Loucy (cell line): Measurements from ENCODE around the gene XRCC5.
"Not testable (repeated sequence)": the region's sequence is repeated elsewhere in the genome, so short reads cannot be mapped to it uniquely, and the experiment has no call there.

Experiments
- H2AFZ ChIP-seq: fragments of 200-600 bp; sonication (generic); 2 replicates; pipeline ENCODE4 v1.6.0; 2016; ENCODE audit warnings: antibody characterized with exemption, mild to moderate bottlenecking, low read length, moderate library complexity
- H3F3A ChIP-seq: fragments of 200-600 bp; 2 replicates; pipeline ENCODE4 v1.6.0; 2016; ENCODE audit warnings: antibody characterized with exemption, low read depth, mild to moderate bottlenecking
- H3K27me3 ChIP-seq: fragments of 200-600 bp; sonication (generic); 2 replicates; pipeline ENCODE4 v1.6.1; 2014; ENCODE audit warnings: low read length, mild to moderate bottlenecking; ENCODE audit not compliant: insufficient read depth, poor library complexity, severe bottlenecking
- H3K36me3 ChIP-seq: fragments of 200-600 bp; sonication (generic); 2 replicates; pipeline ENCODE4 v1.6.1; 2016; ENCODE audit warnings: low read length; ENCODE audit not compliant: insufficient read depth
- H3K4me1 ChIP-seq: fragments of 200-600 bp; sonication (generic); 2 replicates; pipeline ENCODE4 v1.5.1; 2014; ENCODE audit warnings: low read length, mild to moderate bottlenecking; ENCODE audit not compliant: insufficient read depth, poor library complexity, severe bottlenecking
- H3K4me2 ChIP-seq: fragments of 200-600 bp; sonication (generic); 2 replicates; pipeline ENCODE4 v1.6.0; 2014; ENCODE audit warnings: antibody characterized with exemption, low read length, low read depth, mild to moderate bottlenecking; ENCODE audit not compliant: poor library complexity, severe bottlenecking
- H3K4me3 ChIP-seq: fragments of 200-600 bp; sonication (generic); 2 replicates; pipeline ENCODE4 v1.5.1; 2014; ENCODE audit warnings: low read length, mild to moderate bottlenecking, mixed read lengths; ENCODE audit not compliant: poor library complexity, severe bottlenecking
- H3K79me2 ChIP-seq: fragments of 200-600 bp; sonication (generic); 2 replicates; pipeline ENCODE4 v1.6.1; 2014; ENCODE audit warnings: low read length; ENCODE audit not compliant: insufficient read depth
- H3K9ac ChIP-seq: fragments of 200-600 bp; sonication (generic); 2 replicates; pipeline ENCODE4 v1.6.0; 2014; ENCODE audit warnings: mild to moderate bottlenecking, low read depth, low read length, moderate library complexity; ENCODE audit not compliant: poor library complexity, severe bottlenecking
- H3K9me2 ChIP-seq: fragments of 200-600 bp; sonication (generic); replicated peaks from 2 replicates; pipeline ENCODE4 v1.6.1; 2016; ENCODE audit warnings: low read depth, low read length, mixed read lengths
- H3K9me3 ChIP-seq: fragments of 200-600 bp; sonication (generic); 2 replicates; pipeline ENCODE4 v1.6.1; 2014; ENCODE audit warnings: mild to moderate bottlenecking, antibody characterized with exemption, low read length, low read depth; ENCODE audit not compliant: insufficient read depth
- H4K20me1 ChIP-seq: fragments of 200-600 bp; sonication (generic); 2 replicates; pipeline ENCODE4 v1.6.0; 2014; ENCODE audit warnings: antibody characterized with exemption, low read length, mild to moderate bottlenecking; ENCODE audit not compliant: insufficient read depth, poor library complexity, severe bottlenecking
- EZH2phosphoT487 ChIP-seq: fragments of 200-600 bp; IDR thresholded peaks from 2 replicates; pipeline ENCODE4 v1.6.1; 2018; ENCODE audit warnings: antibody characterized with exemption, mild to moderate bottlenecking, moderate library complexity, borderline replicate concordance
- TF ChIP-seq, protein P1 (sequence below): fragments of 200-600 bp; sonication (generic); conservative IDR thresholded peaks from 2 replicates; pipeline ENCODE4 v1.5.1; 2014; ENCODE audit warnings: mild to moderate bottlenecking, antibody characterized with exemption, low read length

The XRCC5 gene

DNA sequence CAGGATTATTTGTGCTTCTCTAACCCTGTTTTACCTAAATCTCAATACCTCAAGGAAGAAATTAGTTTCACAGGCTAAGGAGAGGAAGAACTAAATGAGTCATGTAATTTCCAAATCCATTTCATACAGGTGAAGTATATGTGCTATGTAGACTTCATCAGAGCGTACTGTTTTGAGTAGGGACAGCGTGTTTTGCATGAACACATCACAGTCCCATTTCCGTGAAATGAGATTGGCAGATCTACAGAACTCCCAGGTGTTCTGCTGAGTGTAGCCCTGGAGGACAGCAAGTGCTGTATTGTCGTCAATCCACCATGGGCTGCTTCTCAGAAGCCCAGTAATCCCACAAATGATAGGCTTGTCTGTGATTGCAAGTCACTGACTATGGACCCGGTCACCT lies 97.7 kb downstream of the XRCC5 start:
- Histone ChIP-seq H3K9me3 (no peaks in the 10 kb centered on the region), H3K79me2 (peaks cover 29% of the 10 kb centered on the region), H3K4me1 (peaks cover 26% of the 10 kb centered on the region), H3K27me3 (no peaks in the 10 kb centered on the region), H2AFZ (no peak overlapping the region), H3K4me2 (no peak overlapping the region), H3K4me3 (no peak overlapping the region), H3F3A (0 out of 2 replicates have a peak, but pooled peaks cover 2% of the 10 kb centered on the region), H4K20me1 (no peaks in the 10 kb centered on the region), H3K36me3 (peaks cover 76% of the 10 kb centered on the region), H3K9me2 (no peaks in the 10 kb centered on the region), H3K9ac (no peak overlapping the region)
- TF ChIP-seq EZH2phosphoT487: no peak

DNA sequence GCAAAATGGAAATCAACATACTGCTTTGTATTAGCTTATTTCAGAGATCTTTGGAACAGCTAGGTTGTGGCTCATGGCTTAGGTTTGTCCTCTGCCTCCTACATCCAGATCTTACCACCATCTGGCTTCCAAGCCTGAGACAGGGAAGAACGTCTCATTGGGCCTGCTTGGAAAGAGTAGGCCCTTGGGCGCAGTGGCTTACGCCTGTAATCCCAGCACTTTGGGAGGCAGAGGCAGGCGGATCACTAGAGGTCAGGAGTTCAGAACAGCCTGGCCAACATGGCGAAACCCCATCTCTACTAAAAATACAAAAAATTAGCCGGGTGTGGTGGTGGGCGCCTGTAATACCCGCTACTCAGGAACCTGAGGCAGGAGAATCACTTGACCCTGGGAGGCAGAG lies 99.5 kb downstream of the XRCC5 start:
- H3K4me3 ChIP-seq, H4K20me1 ChIP-seq, H3K27me3 ChIP-seq, H3F3A ChIP-seq, H3K9me3 ChIP-seq, H3K4me2 ChIP-seq, H3K9me2 ChIP-seq, H2AFZ ChIP-seq, H3K9ac ChIP-seq: not testable (repeated sequence)
- Histone ChIP-seq H3K79me2 (peaks cover 37% of the 10 kb centered on the region), H3K36me3 (peaks cover 58% of the 10 kb centered on the region), H3K4me1 (peaks cover 44% of the 10 kb centered on the region)

DNA sequence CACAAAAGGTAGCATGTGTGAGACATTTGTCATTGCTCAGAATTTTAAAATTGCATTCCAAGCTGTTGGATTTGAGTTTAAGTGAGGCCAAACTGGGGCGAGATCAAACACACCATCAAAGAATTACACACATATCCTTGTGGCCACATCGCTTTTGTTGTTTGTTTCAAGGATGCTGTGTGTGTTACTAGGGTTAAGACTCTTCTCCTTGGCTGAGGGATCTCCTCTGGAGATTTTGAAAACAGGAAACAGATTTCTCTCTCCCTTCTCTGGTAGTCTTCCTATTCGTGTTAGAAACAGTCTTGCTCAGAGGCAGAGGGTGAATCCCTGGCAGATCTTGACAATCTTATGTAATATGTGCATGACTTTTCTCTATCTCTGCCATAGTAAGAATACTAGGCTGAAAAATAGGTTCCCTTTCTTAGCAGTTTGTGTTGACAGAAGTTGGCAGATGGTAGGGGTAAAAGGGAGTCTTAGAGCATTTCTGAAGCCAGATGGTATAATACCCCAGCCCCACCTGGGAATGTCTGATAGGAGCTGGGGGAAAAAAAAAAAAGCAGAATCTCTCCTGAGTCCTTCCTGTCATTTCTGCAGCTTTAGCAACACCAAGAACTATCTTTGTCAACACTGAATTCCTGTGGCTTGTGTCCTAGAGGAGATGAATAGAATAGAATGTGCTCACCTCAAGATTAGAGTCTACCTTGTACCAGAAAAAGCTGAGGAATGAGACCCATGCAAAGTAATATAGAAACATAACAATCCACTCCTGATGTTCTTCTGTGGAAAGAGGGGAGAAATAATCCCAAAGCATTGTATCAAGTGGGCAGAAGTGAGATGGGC lies 101.8 kb downstream of the XRCC5 start:
- Histone ChIP-seq H3K9me3 (no peaks in the 10 kb centered on the region), H3K27me3 (no peaks in the 10 kb centered on the region), H3K4me3 (no peak overlapping the region), H2AFZ (no peak overlapping the region), H4K20me1 (no peaks in the 10 kb centered on the region), H3K79me2 (peaks cover 57% of the 10 kb centered on the region), H3K36me3 (peaks cover 35% of the 10 kb centered on the region; the same call in 1 of the 2 replicates), H3K4me2 (peak overlapping the region; percentile 90), H3F3A (peaks cover 7% of the 10 kb centered on the region; the same call in 1 of the 2 replicates), H3K9me2 (no peaks in the 10 kb centered on the region), H3K9ac (peak overlapping the region; percentile 98), H3K4me1 (peaks cover 60% of the 10 kb centered on the region)
- TF ChIP-seq, protein P1, sequence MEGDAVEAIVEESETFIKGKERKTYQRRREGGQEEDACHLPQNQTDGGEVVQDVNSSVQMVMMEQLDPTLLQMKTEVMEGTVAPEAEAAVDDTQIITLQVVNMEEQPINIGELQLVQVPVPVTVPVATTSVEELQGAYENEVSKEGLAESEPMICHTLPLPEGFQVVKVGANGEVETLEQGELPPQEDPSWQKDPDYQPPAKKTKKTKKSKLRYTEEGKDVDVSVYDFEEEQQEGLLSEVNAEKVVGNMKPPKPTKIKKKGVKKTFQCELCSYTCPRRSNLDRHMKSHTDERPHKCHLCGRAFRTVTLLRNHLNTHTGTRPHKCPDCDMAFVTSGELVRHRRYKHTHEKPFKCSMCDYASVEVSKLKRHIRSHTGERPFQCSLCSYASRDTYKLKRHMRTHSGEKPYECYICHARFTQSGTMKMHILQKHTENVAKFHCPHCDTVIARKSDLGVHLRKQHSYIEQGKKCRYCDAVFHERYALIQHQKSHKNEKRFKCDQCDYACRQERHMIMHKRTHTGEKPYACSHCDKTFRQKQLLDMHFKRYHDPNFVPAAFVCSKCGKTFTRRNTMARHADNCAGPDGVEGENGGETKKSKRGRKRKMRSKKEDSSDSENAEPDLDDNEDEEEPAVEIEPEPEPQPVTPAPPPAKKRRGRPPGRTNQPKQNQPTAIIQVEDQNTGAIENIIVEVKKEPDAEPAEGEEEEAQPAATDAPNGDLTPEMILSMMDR: no peak
- no peak for TF ChIP-seq EZH2phosphoT487

DNA sequence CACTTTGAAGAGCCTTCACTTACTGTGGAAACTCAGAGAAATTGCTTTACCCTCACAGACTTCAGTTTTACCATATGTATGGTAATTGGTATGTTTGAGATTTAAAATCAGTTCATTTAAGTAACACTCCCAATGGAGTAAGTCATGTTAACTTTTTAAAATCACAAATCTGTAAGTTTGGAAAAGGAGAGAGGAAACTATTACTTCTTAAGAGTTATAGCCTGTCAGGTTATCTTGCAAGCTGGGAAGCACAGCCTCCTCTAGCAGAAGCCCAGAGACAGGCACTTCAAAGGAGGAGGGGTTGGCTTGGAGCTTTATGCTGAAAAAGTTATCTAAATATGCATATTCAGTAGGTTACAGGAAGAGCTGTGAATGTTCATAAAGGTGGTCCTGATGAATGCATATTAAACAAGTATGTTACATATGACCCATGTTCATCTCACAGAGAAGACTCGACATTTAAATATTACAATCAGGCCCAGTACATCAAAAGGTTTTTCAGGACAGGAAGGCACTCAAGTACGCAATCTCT lies 102.5 kb downstream of the XRCC5 start:
- peak overlapping the region; percentile 98 for H3K9ac ChIP-seq

More for the DNA sequence above, 102.5 kb downstream of the XRCC5 start:
- Histone ChIP-seq H4K20me1 (no peaks in the 10 kb centered on the region), H3F3A (peaks cover 11% of the 10 kb centered on the region; the same call in 1 of the 2 replicates), H3K79me2 (peaks cover 65% of the 10 kb centered on the region), H3K4me2 (peak overlapping the region; percentile 90), H3K4me1 (peaks cover 68% of the 10 kb centered on the region), H2AFZ (no peak overlapping the region), H3K9me3 (no peaks in the 10 kb centered on the region), H3K9me2 (no peaks in the 10 kb centered on the region), H3K27me3 (no peaks in the 10 kb centered on the region), H3K36me3 (peaks cover 27% of the 10 kb centered on the region; the same call in 1 of the 2 replicates), H3K4me3 (peak overlapping the region; percentile 73)
- TF ChIP-seq, protein P1: no peak
- TF ChIP-seq EZH2phosphoT487: no peak
